Posterior cingulate gyrus (tissue), 11 donors: Measurements from ENCODE around the gene SRP14.
"Not testable (repeated sequence)": the region's sequence is repeated elsewhere in the genome, so short reads cannot be mapped to it uniquely, and the experiment has no call there.

Experiments
- DNase-seq, 10 donors: peaks; one replicate each; pipeline versions ENCODE4 v3.0.0 to v3.0.0-alpha.2; 2020 to 2021; ENCODE audit warnings: mixed read lengths in 3 of 10
- intact Hi-C: fragments of 100-400 bp; cut with DNase I; formaldehyde crosslinking; loops from one replicate; pipeline ENCODE4 v1.15.1; 2023

SRP14 gene, protein sequence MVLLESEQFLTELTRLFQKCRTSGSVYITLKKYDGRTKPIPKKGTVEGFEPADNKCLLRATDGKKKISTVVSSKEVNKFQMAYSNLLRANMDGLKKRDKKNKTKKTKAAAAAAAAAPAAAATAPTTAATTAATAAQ

GRCh38 chr15:40038638-40039543, at the start of gene SRP14:
TSS of gene SRP14 (minus strand) at chr15:40039181. CDS start at chr15:40039116, 65 bp downstream.
- DNase-seq = peak; percentile 89 to 99 (median 96)
- intact Hi-C loops = loop anchor here (5.0 kb wide), 1 partner anchor 123 kb away; the partner anchor contains the start of gene BUB1B

GRCh38 chr15:40087991-40088928, 49.3 kb upstream of the SRP14 start:
- peak in 1 of 10 donors; percentile 73 for DNase-seq
- intact Hi-C loops = no loop called here

DNA sequence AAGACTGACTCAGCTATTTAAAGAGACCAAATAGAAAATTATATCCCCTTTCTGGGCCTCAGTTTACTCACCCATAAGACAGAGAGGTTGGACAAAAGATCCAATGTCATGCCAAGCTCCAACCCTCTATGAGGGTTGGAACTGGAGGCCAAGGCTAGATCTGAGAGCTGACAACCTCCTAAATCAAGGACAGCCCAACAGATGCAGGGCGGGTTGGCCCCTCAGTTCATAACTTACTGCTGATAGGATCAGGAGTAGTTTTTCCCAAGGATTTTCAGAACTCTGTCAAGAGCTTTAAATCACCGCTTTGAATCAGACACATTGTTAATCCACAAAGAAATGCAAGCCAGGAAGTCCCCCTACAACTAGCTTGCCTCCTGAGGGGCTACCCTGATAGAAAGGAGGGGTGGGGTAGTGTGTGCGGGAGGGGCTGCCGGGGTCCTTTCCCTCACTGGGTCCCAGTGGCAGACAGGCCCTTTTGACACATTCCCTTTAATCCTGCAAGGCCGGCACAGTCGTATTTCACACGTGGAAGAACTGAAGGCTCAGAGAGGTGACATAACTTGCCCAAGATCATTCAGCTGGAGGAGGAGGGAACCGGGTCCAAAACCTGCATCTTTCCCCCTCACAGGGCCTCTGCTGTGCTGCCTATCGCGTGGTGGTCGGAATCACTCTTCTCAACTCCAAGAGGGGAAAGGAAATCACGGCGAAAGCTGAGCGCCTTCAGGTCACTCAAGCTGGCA, 48.3 kb upstream of the SRP14 start:
- intact Hi-C loops = no loop called here
- peak in 1 of 10 donors; percentile 32 for DNase-seq

GRCh38 chr15:40085266-40085665, 46.3 kb upstream of the SRP14 start:
- intact Hi-C loops = no loop called here
- DNase-seq = peak in 2 of 10 donors; percentile 20 to 44

DNA sequence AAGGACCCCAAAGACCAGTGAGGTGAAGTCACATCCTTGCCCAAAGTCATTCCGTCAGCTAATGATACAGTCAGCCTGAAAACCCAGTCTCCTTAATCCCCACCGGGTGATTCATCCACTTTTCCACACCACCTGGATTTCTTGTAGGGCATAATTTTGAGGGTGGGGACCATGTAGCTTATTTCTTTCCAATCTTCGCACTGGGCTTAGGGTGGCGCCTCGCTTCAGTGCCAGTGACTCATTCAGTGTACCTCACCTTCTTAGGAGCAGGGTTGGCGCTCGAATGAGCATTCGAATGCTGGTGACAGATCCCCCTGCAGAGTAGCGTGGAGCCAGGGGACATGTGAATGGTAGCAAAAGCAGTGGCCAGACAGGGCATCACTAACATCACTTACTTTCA, 45.7 kb upstream of the SRP14 start:
- DNase-seq = peak in 2 of 10 donors; percentile 29 to 53
- intact Hi-C loops = no loop called here

DNA sequence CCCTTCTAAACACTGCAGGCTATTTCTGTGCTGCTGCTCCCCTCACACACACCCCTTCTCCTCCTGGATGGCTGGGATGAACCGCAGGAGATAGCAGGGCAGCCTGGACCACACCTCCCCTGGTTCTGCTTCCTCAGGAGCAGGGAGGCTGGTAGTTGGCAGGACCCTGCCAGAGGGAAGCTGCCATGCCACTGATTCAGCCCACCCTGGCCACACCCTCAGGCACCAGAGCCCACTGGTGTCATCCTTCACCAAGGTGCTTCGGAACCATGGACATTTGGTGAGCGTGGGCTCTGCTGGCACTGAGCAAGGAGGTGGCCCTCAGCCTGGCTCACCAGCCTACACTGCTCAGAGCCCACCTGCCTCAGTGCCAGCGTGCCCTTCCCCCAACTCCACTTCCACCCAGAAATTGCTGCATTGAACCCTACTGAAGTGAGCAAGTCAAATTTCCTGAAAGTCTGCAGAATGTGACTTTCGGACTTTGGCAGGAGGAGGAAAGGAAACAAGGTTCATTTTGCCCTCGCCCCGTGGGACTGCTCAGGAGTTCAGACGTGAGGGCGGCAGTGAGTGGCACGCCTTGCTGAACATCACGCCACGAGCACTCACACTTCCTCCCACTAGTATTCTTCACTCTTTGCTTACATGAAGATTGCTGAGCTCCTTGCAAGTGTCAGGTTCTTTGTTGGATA, 43.4 kb upstream of the SRP14 start:
- intact Hi-C loops = no loop called here
- DNase-seq = peak in 2 of 10 donors; percentile 47 to 58

- intact Hi-C loops = loop anchor here (1.0 kb wide), 1 partner anchor 12 kb away; no protein-coding TSS in a partner anchor
These were observed 42.8 kb upstream of the SRP14 start for GRCh38 chr15:40081691-40082194.

GRCh38 chr15:40080847-40081246, 41.9 kb upstream of the SRP14 start:
- DNase-seq = peak in 1 of 10 donors; percentile 12
- intact Hi-C loops = loop anchor here (1.0 kb wide), 1 partner anchor 12 kb away; no protein-coding TSS in a partner anchor

More at GRCh38 chr15:40081691-40082194, 42.8 kb upstream of the SRP14 start:
- peak; percentile 51 to 95 (median 74) for DNase-seq

- intact Hi-C loops = no loop called here
- no peak for DNase-seq
These were observed 41.1 kb upstream of the SRP14 start for GRCh38 chr15:40080104-40080503.

- intact Hi-C loops = no loop called here
- no peak for DNase-seq
These were observed 40.5 kb upstream of the SRP14 start for GRCh38 chr15:40079456-40079855.

DNA sequence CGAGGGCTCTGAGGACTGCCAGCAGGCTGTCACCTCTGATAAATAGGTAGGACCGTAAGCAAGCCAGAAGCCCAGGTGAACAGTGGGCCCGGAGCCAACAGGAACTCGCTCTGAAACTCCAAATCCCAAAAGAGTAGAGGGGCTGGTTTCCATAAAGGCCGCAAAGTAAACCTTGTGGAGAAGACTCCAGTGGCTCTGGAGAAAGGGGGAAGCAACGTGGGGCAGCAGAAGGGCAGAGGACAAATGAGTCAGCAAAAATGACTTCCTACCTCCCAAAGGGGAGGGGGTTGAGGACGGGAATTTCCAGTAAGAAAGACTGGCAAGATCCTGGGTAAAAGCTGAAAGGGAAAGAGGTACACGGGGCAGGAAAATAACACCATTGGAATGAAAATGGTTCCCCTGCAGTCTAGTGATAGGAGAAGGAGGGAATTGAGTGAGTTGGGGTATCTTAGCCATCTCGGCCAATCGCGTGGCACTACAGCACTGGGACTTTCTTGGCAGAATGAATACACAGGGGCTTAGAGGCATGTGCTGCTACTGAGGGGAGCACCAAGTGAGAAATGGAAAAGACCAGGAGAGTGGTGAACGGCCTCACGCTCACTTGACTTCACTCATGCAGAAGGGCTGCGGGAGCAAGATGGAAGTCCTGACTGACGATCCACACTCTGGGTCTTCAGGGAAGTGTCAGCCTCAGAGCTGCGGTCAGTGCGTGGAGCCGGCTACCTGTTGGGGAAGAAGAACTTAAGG, 36.5 kb upstream of the SRP14 start:
- intact Hi-C loops = no loop called here
- peak in 2 of 10 donors; percentile 21 to 61 for DNase-seq

DNA sequence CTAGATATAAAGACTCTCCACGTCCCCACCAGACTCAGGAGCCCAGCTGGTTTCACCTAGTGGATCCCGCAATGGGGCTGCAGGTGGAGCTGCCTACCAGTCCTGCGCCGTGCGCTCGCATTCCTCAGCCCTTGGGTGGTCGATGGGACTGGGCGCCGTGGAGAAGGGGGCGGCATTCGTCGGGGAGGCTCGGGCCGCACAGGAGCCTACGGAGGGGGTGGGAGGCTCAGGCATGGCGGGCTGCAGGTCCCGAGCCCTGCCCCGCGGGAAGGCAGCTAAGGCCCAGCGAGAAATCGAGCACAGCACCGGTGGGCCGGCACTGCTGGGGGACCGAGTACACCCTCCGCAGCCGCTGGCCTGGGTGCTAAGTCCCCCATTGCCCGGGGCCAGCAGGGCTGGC, 35.7 kb upstream of the SRP14 start:
- DNase-seq = peak in 1 of 10 donors; percentile 56
- intact Hi-C loops = not testable (repeated sequence)

DNA sequence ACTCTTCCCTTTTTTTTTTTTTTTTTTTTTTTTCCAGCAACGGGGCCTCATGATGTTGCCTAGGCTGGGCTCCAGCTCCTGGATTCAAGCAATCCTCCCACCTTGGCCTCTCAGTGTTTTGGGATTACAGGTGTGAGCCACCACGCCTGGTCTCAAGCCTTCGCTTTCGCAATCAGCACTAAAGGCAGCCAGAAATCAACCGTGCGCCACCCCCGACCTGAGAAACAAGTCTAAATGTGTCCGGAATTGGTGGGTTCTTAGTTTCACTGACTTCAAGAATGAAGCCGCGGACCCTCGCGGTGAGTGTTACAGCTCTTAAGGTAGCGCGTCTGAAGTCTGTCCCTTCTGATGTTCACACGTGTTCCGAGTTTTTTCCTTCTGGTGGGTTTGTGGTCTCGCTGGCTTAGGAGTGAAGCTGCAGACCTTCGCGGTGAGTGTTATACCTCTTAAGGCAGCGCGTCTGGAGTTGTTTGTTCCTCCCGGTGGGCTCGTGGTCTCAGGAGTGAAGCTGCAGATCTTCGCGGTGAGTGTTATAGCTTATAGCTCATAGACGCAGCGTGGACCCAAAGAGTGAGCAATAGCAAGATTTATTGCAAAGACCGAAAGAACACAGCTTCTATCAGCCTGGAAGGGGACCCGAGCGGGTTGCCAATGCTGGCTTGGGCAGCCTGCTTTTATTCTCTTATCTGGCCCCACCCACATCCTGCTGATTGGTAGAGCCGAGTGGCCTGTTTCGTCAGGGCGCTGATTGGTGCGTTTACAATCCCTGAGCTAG, 34.9 kb upstream of the SRP14 start:
- DNase-seq = peak in 1 of 10 donors; percentile 19
- intact Hi-C loops = not testable (repeated sequence)

- DNase-seq = peak in 2 of 10 donors; percentile 61 to 77
- intact Hi-C loops = no loop called here
These were observed 33.4 kb upstream of the SRP14 start for GRCh38 chr15:40072216-40072990.

DNA sequence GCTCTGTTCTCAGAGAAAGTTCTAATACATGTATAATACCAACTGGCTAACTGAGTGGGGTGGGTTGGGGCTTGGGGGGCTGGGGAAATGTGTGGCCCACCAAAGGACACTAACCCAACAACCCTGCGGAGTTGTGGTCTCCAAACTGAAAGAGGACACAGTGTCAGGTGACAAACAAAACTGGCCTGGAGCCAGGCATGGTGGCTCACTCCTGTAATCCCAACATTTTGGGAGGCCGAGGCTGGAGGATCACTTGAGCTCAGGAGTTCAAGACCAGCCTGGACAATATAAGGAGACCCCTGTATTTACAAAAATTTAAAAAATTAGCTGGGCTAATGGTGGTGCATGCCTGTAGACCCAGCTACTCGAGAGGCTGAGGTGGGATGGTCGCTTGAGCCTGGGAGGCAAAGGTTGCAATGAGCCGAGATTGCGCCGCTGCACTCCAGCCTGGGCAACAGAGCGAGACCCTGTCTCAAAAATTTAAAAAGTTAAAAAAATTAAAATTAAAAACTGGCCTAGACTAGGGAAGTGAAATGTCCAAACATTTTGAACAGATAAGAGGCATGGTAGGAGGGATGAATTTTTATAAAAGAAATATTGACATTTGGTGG, 31.7 kb upstream of the SRP14 start:
- intact Hi-C loops = no loop called here
- DNase-seq = peak in 2 of 10 donors; percentile 42 to 66

- peak in 2 of 10 donors; percentile 39 to 72 for DNase-seq
- intact Hi-C loops = no loop called here
These were observed 31.2 kb upstream of the SRP14 start for GRCh38 chr15:40070166-40070557.
